Right kidney (tissue), 1 donor: ENCODE results near the gene SLC44A4.
A peak's percentile ranks its signal among the peaks of the same experiment; 100 is the strongest.
"Not testable (repeated sequence)": the region's sequence is repeated elsewhere in the genome, so short reads cannot be mapped to it uniquely, and the experiment has no call there.

ENCODE experiments used
- DNase-seq: peaks from one replicate; pipeline ENCODE4 v3.0.0-alpha.2; 2016

The SLC44A4 gene

DNA sequence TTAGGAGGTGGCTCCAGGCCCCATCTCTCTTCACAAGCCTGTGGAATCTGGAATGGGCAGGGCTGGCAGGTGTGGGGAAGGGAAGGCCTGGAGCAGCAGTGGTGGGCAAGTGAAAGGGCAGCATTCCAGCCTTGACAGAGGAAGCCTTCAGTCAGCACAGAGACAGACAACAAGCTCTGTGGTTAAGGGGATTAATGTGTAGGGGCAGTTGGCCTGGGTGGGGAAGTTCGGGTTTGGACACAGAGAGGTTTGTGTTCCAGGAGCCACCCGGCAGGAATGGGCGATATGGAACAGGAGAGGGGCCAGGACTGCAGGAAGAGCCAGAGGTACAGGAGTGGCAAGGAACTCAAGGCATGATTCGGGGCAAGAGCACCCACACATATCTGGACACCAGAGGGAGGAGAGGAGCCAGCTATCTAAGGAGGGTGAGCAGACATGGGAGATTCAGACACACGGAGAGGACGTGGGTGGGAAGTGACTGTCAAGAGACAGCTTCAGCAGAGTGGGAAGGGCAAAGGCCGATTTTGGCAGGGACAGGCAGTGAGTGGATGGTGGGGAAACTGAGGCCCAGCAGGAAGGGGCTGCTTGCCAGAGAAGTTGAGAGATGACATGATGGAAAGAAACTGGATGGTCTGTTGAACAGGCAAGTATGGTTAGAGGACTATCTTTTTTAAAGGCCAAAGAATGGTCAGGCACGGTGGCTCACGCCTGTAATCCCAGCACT is 2.5 kb upstream of the SLC44A4 start:
- DNase-seq = no peak

DNA sequence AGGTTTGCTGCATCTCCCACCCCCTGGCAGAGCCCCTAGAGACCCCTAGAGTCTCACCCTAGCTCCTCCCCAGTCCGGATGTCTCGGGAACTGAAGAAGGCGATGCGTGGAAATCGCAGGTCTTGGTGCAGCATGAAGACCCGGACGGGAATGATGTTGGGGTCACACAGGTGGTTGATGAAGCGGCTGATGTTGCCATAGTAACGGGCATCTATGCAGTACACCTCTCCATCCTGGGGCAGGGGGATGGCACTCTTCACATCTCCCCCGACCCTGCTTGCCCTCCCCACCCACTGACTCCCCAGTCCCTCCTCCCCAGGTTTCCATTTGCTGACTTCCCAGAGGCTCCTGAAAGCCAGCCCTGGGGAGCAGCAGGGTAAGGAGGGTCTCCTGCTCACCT is 1.8 kb upstream of the SLC44A4 start:
- no peak for DNase-seq

DNA sequence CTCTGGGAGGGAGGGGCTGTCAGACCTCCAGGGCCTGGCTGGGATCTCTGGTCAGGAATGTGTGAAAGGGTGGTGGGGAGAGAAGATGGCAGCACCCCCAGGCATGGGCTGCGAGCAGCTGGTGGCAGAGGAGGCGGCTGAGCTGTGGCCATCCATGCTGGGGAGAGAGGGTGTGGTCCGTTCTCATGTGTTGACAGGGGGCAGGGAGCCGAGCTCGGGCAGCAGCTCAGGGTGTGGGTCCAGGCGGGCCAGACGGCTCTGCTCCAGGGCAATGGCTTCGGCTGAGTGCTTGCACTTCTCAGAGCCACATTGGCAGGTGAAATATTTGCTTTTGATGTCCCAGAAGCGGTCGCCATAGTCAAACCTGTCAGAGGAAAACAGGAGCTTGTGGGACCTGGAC is 1.1 kb upstream of the SLC44A4 start:
- no peak for DNase-seq

DNA sequence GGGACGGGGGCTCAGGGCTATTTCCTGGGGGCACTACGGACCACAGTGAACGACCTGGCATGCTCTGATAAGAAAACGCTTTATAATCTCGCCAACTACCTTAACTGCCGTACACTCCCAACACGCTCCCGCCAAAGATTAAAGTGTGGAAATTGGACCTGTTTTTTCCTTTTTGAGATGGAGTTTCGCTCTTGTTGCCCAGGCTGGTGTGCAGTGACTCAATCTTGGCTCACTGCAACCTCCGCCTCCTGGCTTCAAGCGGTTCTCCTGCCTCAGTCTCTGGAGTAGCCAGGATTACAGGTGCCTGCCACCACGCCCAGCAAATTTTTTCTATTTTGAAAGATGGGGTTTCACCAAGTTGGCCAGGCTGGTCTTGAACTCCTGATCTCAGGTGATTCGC is 346 bp upstream of the SLC44A4 start:
- no peak for DNase-seq

DNA sequence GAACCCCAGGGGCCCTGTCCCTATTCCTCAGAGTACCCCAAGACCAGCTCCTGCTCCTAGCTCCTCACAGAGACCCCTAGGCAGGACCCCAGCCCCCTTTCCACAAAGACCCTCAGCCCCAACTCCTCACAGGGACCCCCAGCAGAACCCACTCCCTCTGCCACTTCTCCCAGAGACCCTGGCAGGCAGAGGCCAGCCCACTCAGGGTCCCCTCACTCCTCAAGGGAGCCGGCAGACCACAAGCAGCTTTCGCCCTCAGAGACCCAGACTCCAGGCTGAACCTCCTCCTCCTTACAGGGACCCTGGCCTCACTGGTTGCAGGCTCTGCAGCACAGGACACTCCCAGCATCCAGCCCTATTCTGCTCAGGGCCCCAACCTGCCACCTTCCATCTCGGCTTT is 575 bp downstream of the SLC44A4 start:
- DNase-seq = no peak

DNA sequence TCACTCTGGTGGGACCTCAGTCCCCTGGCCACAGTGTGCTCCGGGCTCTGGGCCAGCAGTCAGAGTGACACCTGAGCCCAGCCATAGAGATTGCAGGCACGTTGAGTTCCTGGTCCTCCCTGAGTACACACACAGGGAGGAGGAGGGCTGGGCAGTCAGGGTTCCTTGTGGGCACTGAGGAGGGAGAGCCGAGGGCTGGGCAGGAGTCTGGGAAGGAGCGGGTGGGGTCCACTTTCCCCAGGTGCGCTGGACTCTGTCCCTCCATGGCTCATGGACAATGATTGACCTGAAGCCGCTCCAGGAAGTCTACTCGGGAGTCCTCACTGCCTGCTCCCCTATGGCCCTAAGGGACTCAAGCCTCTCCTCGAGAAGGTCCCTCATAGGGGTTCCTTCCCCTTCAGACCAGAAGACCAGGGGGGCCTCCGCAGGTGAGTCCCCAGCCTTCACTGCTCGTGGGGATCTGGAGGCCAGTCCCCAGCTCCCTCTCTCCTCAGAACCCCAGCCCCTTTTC is 1.1 kb downstream of the SLC44A4 start:
- no peak for DNase-seq

DNA sequence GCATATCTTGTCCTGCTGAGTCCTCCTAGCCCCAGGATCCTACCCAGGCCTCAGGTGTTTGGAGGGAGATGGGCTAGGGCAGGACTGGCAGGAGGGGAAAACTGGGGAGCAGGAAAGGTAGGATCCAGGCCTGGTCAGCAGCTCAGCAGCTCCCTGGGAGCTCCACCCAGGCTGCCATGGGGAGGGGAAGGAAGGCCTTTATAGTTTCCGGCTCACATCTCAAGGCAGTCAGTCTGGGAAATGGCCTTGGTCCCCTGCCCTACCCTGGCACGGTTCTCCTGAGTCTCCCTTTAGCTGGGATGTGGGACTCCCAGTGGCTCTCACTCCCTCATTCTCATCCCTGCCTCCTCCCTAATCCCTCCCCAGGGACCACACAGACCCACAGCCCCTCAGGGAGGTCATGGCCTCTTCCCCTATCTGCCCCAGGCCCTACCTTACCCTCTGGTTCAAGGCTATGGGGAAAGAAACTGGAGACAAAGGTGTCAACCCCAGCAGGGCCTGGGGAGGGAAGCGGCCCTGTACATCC is 1.6 kb downstream of the SLC44A4 start:
- DNase-seq = no peak

DNA sequence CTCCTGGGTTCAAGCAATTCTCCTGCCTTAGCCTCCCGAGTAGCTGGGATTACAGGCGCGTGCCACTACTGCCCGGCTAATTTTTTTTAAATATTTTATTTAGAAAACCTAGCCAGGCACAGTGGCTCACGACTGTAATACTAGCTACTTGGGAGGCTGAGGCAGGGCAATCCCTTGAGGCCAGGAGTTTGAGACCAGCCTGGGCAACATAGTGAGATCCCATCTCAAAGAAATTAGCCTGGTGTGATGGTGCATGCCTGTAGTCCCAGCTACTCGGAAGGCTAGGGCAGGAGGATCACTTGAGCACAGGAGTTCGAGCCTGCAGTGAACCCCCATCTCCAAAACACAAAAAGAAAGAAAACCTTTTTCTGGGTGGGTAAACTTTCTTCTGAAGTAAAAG is 2.4 kb downstream of the SLC44A4 start:
- DNase-seq = no peak

DNA sequence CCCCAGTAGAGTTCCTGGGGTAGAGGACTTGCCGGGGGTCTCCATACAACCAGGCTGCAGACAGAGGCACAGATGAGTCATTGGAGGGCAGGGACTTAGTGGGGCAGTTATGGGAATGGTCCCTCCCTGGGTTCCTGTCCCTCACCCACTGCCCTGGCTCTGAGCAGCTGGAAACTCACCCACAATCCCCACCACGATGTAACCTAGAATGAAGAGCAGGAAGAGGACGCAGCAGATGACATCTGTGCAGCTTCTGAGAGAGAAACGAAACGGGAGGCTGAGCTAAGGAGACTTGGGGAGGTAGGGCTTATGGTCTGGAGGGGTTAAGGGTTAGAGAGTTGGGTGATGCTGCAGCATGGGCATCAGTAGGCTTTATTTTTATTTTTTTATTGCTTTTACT is 2.9 kb downstream of the SLC44A4 start:
- DNase-seq = no peak

DNA sequence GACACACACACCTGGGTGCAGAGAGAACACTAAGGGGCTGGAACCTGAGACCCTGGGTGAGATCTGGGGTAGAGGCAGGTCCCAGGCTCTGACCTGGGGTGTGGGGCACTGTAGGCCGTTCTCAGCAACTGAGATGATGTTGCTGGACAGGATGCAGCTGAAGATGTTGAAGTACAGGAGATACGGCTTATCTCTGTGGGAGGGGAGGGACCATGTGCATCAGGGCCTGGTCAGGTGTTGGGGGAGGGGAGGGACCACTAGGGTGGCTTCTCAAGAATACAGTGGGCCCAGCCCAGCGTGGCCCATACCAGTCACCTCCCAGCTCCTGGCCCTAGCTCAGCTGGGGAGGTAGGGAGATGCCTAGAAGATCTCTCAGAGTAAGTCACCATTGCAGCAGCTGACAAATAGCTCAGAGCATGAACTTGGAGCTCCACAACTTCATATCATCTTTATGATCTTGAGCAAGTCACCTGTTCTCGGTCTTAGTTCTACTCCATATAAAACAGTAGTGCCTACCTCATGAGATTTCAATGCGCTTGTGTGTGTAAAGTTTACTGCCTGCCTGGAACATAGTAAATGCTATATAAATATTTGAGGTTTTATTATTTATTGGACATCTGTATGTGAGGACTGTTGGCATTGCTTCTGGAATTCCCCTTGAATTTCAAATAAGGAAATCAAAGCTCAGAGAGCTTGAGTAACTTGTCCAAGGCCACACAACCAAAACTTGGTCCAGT is 3.8 kb downstream of the SLC44A4 start:
- no peak for DNase-seq

DNA sequence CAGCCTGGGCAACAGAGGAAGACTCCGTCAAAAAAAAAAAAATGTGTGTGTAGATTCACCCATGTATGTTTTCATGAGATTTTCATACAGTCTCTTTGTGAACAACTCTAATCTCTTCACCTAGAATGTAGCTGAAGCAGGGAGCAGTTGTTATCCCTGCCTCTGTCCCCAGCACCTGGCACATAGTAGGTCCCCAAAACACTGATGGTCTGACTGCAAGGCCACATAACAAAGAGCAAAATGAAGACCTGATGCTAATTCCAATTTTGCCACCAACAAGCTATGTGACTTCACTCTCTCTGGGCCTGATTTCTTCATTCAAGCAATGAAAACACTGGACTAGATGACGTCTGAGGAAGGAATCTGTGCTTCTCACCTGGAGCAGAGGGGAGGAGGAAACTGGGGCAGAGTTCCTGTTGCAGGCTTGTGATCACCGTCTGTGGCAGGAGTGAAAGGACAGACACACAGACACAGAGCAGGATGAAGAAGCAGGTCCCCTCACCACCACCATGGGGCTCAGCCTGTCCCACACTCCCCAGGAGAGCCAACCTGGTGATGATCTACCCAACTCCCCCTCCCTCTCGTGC is 4.6 kb downstream of the SLC44A4 start:
- DNase-seq = no peak

DNA sequence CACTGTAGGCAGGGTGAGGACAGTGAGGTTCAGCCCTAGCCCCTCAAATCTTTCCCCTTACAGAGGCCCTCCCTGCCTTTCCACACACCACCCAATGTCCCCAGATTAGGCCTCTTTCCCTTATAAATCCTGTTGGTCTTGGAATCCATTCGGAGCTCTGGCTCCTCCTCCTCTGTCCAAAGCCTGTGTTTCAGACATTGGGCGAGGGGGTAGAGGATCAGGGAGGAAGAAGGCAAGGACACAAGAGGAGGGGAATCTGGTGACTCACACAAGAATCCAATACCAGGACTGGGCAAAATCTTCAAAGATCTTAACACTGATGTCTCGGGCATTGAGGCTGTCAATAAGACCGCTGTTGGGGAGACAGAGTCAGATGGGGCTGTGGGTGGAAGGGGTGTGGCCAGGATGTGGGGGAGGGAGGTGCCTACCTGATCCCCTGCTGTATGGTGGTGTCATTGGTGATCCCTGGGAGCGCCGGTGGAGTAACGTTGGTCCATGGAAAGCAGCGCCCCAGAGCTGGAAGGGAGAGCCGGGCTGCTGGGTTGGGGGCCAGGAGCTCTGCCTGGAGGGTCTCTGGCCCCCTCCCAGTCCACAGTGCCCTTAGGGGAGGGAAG is 7.6 kb downstream of the SLC44A4 start:
- DNase-seq = no peak

DNA sequence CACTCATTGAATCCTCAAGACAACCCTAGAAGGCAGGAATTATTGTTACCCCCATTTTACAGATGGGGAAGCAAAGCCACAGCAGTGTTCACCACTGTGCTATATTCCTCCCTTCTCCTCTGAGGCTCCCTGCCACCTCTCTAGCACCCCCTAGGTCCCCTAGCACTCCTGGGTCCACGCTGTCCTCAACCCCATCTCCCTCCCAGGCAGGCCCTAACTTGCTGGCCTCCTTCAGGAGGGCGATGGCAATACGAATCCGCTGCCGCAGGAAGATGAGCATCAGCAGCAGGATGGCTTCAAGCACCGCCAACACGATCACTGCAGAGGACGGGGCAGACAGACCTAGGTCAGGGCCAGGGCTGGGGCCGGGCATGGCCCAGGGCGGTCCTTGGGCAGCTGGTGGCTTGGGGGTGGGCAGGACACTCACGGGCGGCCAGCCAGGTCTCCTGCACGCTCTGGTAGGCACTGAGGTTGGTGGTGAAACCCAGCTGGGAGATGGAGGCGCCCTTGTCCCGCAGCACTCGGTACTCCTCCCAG is 8.3 kb downstream of the SLC44A4 start:
- DNase-seq = no peak

DNA sequence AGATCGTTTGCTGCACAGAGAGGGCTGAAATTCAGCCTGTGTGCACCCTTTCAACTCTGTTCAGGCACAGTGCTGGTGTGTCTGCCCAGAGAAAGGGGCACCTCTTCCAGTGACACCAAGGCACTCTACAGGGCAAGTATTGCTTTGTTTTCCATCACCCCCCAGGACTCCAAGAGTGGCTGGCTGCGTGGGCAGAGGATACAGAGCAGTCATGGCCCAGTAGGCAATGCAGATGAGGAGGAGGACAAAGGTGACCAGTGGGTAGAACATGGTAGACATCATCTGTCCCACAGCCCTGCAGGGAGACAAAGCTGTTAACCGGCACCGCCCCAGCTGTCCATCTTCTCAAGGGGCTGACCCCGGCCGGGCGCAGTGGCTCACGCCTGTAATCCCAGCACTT is 9.5 kb downstream of the SLC44A4 start:
- DNase-seq = no peak

DNA sequence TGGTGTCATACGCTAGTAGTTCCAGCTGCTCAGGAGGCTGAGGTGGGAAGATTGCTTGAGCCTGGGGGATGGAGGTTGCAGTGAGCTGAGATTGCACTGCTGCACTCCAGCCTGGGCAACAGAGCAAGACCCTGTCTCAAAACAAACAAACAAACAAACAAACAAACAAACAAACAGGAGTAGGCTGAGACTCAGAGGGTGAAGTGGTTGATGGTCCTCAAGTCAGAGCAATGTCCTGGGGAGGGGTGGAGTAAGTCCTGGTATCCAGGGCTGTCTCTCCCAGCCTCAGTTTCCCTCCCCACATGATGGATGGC is 10.2 kb downstream of the SLC44A4 start:
- DNase-seq = not testable (repeated sequence)

DNA sequence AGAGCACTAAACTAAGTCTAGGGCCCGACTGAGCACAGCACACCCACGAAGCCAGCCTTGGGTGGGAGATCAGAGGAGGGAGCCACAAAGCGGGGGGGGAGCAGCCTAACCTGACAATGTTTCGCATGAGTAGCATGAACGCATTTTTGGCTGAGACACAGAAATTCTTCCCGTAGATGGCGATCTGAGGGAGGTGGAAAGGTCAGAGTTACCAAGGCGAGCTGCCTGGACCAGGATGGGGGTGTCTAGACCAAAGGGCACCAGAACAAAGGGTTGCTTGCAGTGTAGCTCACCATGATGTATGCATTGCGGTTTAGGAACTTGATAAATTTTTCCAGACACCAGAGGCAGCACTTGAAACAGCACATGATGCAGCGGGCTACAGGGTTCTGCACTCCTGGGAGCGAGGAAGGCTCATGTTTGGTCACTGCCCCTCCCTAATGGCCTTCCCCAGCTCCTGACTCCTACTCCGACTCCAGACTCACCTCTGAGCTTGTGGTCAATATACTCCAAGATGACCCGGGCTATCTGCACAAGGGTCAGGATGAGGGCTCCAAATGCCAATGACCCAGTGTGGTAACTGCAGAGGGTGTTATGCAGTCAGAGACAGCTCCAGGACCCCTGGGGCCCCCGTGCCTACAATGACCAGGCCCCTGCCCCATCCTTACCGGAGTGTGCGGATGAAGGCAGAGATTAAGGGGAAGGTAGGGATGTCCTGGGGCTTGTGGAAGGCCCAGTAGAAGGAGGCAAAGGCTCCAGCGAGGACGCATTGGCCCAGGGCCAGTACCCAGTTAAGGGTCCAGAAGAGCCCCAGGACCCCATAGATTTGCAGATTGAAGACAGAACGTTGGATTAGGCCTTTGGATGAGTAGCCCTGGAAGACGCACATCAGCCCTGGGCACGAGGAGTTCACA is 13.3 kb downstream of the SLC44A4 start:
- no peak for DNase-seq

DNA sequence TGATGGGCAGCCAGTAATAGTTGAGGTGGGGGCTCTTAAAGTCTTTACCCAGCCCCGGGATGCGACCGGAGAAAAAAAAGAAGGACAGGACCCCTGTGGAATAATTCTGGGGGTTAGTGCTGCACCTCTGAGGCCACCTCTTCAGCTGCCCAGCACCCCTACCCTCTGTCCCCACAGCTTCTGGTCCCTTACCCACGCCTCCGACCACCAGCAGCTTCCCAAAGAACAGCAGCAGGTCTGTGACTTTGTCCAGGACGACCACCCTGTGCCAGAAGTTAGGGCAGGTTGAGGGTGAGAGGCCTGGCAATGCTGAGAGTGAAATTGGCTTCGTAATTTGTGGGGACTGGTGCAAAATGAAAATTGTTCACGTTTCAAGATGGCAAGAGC is 14.0 kb downstream of the SLC44A4 start:
- no peak for DNase-seq

DNA sequence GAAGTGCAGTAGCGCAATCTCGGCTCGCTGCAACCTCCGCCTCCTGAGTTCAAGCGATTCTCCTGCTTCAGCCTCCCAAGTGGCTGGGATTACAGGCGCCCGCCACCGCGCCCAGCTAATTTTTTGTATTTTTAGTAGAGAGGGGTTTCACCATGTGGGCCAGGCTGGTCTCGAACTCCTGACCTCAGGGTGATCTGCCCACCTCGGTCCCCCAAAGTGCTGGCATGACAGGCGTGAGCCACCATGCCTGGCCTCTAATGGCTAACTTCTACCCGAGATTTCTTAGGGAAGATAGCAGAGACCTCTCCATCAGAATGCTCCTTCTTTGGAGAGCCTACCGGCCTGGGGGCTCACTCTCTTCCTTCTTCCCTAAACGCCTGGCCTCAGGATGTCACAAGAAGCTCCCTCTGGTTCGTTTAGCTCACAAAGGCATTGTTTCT is 14.7 kb downstream of the SLC44A4 start:
- not testable (repeated sequence) for DNase-seq

DNA sequence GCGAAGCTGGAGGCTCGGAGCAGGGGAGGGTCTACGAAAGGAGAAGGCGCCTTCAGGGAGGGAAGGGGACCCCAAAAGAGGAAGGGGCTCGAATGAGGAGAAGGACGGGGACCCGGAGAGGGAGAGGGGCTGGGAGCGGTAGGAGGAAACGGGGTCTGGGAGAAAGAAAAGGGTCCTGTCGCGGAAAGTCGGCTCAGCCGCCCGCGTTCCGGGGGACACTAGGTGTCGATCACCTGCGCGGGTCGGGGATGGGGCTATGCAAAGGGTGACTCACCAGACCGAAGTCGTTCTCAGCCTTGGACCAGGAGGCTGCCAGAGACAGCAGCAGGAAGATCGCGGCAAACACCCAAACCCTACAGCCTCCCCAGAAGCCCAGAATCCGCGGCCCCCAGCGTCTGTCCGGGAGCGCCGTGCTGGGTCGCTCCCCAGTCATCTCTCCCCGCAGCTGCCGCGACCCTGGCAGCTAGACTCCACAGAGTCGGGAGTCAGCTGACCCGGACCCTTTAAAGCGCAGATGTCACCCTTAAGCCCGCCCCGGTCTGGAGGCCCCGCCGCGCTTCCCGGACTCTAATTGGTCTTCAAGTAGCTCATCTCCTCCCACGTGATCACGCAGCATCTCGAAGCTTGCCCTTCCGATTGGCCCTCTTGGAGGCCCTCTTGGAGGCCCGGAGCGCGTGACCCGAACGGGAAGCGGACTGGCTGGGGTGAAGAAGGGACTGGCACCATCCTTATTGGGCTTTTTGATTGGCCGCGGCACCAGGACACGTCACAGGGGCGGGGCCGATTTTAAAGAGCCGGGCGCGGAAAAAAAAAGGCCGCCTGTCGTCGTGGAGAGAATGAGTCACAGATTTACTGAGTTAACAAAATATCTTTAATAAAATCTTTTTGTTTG is 16.2 kb downstream of the SLC44A4 start, which contains the start of gene NEU1:
NEU1 (minus strand) TSS at position 478 of the 892 bp plus-strand sequence; CDS start at position 433, 45 bp downstream.
- peak; percentile 88 for DNase-seq

DNA sequence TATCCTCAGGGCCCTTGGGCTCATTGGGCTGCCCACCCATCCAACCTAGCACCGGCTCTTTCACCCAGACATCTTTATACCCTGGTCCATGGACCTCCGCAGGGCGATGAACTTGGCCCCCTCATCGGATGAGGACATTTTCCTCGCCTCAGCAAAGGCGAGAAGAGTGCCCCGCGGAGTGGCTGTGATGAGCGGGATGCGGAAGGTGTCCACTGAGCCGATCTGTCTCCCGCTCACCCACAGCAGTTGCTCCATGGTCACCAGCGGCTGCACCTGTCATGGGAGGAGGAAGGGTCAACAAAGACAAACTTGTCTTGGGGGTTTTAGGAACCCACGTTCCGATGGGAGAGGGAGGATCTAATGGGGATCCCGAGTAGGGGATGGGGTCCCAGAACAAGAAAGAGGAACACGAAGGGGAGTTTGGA is 16.9 kb downstream of the SLC44A4 start:
- DNase-seq = no peak
